Activated T-helper 2 cell treated with anti-CD3 and anti-CD28 coated beads, Interferon-gamma antibody, Interleukin-2, Interleukin-4, amounts not matched to agents 10 μg/mL and 5 μg/mL and 100 μg/mL, durations not matched to agents 14 hours and 24 hours and 36 hours (primary cell): ENCODE results near the gene THAP2. TPM values are rescaled to one million over a fixed set of nuclear protein-coding genes. Genes with fewer than 3 reads are reported as not detected.
A peak's percentile ranks its signal among the peaks of the same experiment; 100 is the strongest.

Experiments
- DNase-seq: peaks from one replicate; pipeline ENCODE4 v3.0.0; 2021; ENCODE audit warnings: low spot score
- H3K27ac Mint-ChIP-seq: one replicate; pipeline ENCODE4 v1.8.0; 2021; ENCODE audit warnings: mixed read lengths
- H3K27me3 Mint-ChIP-seq: one replicate; pipeline ENCODE4 v1.8.0; 2021; ENCODE audit warnings: low read depth, mixed read lengths
- H3K36me3 Mint-ChIP-seq: one replicate; pipeline ENCODE4 v1.8.0; 2021; ENCODE audit warnings: low read depth, mixed read lengths
- H3K4me1 Mint-ChIP-seq: one replicate; pipeline ENCODE4 v1.8.0; 2021; ENCODE audit warnings: low read depth, mixed read lengths
- H3K4me3 Mint-ChIP-seq: one replicate; pipeline ENCODE4 v1.8.0; 2021; ENCODE audit warnings: low read depth, mild to moderate bottlenecking, moderate library complexity, mixed read lengths
- H3K9me3 Mint-ChIP-seq: one replicate; pipeline ENCODE4 v1.8.0; 2021; ENCODE audit warnings: mixed read lengths
- intact Hi-C: fragments of 100-400 bp; cut with micrococcal nuclease; formaldehyde crosslinking; loops from one replicate; pipeline ENCODE4 v1.15.1; 2023
- total RNA-seq: library from RNA; stranded (reverse); gene quantifications from 2 replicates; pipeline ENCODE4 v1.2.3, GENCODE V29; 2022

Gene THAP2
- total RNA-seq: 9.0 and 12.1 TPM in 2 replicates

DNA sequence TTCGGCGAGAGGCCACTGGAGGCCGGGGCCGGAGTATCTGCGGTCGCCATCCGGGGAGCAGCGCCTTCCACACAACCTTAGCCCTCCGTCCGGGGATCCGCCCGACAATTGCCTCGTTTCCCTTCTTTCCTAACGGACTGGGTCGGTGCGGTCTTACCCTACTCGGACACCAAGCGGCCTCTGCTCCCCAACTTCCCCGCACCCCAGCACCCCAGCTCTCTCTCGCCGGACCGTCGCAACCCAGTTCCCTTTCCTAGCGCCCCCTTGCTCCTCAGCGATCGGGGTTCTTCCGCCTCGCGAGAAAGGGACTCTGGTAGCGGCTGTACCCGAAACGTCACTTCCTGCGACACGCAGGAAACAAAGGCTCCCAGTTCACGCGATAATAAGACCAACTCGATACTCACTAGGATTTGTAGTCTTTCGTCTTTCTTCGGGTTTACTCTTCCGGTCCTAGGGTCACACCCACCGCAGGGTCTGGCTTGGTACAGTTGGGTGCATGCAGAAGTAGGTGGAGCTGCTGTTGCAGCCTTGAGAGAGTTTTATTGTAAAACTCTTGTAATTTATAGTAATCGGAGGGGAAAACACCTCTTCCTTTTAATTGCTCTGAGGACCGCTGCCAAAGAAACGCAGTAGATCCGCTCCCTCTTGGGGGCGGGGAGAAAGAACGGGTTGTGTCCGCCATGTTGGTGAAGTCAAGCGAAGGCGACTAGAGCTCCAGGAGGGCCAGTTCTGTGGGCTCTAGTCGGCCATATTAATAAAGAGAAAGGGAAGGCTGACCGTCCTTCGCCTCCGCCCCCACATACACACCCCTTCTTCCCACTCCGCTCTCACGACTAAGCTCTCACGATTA, at the start of gene THAP2, which contains the start of gene ZFC3H1:
Gene THAP2 (plus strand): TSS at position 741 of the 850 bp plus-strand sequence. CDS start 209 bp downstream, outside the sequence.
Gene ZFC3H1 (minus strand): TSS at position 288 of the 850 bp plus-strand sequence. CDS start 238 bp downstream, at position 50.
- intact Hi-C loops: loop anchor here (1.0 to 5.0 kb wide), 6 partner anchors 8 to 1421 kb away; partner anchors contain the start of genes CNOT2, RAB21, TBC1D15 and TMEM19
- peaks cover 34% of the 10 kb centered on the region for H3K4me1 Mint-ChIP-seq
- peak within 1 kb of the TSS; percentile 100 for H3K27ac Mint-ChIP-seq
- no peaks in the 10 kb centered on the region for H3K27me3 Mint-ChIP-seq
- peak; percentile 91 for DNase-seq
- H3K36me3 Mint-ChIP-seq: peaks cover 49% of the 10 kb centered on the region
- no peaks in the 10 kb centered on the region for H3K9me3 Mint-ChIP-seq
- peak within 1 kb of the TSS; percentile 100 for H3K4me3 Mint-ChIP-seq

DNA sequence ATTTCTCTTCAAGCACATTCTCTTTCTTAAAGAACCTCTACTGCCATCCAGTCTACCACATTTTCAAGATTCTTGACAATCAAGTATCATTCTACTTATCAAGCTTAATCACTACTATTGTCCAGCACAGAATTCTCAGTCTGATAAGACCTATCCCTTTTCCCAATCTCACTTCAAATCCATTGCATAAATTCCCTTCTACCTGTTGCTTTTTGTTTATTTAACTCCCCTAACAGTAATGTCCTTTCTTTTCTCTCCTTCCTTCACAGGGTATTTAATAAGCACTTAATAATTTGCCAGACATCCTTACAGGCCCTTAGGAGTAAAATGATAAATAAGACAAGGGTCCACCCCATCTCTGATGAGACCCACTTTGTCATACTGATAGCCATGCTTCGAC, 42.2 kb upstream of the THAP2 start:
- intact Hi-C loops: no loop called here
- H3K36me3 Mint-ChIP-seq: peaks cover 82% of the 10 kb centered on the region
- DNase-seq: no peak
- H3K4me1 Mint-ChIP-seq: peaks cover 11% of the 10 kb centered on the region
- no peaks in the 10 kb centered on the region for H3K9me3 Mint-ChIP-seq
- no peak overlapping the region for H3K27ac Mint-ChIP-seq
- no peak overlapping the region for H3K4me3 Mint-ChIP-seq
- H3K27me3 Mint-ChIP-seq: no peaks in the 10 kb centered on the region

GRCh38 chr12:71625476-71625875, 38.6 kb upstream of the THAP2 start:
- Mint-ChIP-seq H3K36me3 (peaks cover 80% of the 10 kb centered on the region), H3K27me3 (no peaks in the 10 kb centered on the region), H3K9me3 (no peaks in the 10 kb centered on the region), H3K4me1 (peaks cover 13% of the 10 kb centered on the region), H3K27ac (no peak overlapping the region), H3K4me3 (no peak overlapping the region)
- DNase-seq: no peak
- intact Hi-C loops: no loop called here

GRCh38 chr12:71626098-71626497, 38.0 kb upstream of the THAP2 start:
- H3K4me1 Mint-ChIP-seq: peaks cover 13% of the 10 kb centered on the region
- peak overlapping the region; percentile 5 for H3K4me3 Mint-ChIP-seq
- H3K9me3 Mint-ChIP-seq: no peaks in the 10 kb centered on the region
- H3K27me3 Mint-ChIP-seq: no peaks in the 10 kb centered on the region
- peak overlapping the region; percentile 19 for H3K27ac Mint-ChIP-seq
- intact Hi-C loops: no loop called here
- peaks cover 80% of the 10 kb centered on the region for H3K36me3 Mint-ChIP-seq
- no peak for DNase-seq

DNA sequence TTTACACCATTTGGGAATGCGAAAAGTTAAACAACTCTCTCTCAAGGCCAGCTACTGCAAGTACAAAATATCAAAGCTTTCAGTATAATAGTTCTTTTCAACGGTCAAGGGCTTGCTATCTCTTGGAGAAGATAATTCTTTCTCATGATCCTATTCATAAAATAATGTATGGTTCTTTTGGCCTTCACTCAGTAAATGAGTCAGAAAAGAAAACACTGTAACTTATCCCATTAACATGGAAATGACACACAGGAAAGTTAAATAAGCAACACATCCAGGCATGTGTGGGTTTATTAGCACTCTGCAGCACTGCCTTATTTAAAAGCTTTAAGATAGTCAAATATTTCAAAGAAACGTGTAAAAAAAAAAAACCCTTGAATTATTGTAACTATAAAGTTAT, 37.3 kb upstream of the THAP2 start:
- no peak for DNase-seq
- no peak overlapping the region for H3K4me3 Mint-ChIP-seq
- H3K9me3 Mint-ChIP-seq: no peaks in the 10 kb centered on the region
- H3K27ac Mint-ChIP-seq: no peak overlapping the region
- intact Hi-C loops: no loop called here
- H3K27me3 Mint-ChIP-seq: no peaks in the 10 kb centered on the region
- peaks cover 78% of the 10 kb centered on the region for H3K36me3 Mint-ChIP-seq
- peaks cover 13% of the 10 kb centered on the region for H3K4me1 Mint-ChIP-seq

DNA sequence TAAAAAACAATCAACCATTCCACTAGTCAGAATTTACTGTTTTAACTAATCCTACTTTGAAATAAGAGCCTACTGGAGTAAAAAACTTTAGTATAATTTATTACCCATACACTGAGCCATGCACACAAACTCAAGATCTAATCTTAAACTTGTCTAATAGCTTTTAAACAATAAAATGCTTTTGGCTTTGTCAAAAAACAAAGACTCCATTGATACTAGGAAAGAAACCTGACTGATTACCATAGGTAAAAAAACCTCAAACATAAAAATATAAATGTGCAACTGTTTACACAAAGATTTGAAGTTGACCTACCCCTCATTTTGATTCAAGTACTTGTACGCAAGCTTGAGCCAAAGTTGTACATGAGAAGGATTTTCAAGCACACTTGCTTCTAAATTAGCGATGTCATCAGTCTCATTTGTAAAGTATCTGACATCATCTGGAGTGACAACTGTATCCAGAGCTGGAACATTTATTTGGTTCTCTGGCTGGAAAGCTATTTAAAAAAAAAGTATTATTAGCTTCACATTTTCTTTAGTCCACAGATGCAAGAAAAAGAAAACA, 36.6 kb upstream of the THAP2 start:
- Mint-ChIP-seq H3K27me3 (no peaks in the 10 kb centered on the region), H3K9me3 (no peaks in the 10 kb centered on the region), H3K36me3 (peaks cover 79% of the 10 kb centered on the region), H3K27ac (no peak overlapping the region), H3K4me3 (no peak overlapping the region), H3K4me1 (peaks cover 11% of the 10 kb centered on the region)
- intact Hi-C loops: no loop called here
- no peak for DNase-seq

DNA sequence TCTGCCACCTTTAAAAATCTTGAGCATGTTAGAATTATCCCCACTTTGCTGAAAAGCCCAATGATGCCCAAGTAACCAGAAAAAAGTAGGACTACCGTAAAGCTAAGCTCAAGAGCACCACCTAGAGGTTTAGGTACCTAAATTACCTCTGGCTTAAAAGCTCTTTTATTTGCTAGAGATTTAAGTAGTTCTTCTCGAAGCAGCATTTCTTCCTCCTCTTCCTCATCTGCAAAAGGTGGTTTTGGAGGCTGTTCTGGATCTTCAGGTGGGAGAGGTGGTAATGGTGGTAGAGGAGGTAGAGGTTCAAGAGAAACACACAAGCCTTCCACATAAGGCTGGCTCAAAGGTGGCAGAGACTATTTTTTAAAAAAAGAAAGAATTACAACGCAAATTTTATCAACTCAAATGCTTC, 27.4 kb upstream of the THAP2 start:
- H3K4me3 Mint-ChIP-seq: no peak overlapping the region
- H3K36me3 Mint-ChIP-seq: peaks cover 79% of the 10 kb centered on the region
- intact Hi-C loops: loop anchor here (5.0 kb wide), 2 partner anchors 111 to 219 kb away; no protein-coding TSS in a partner anchor
- peak overlapping the region; percentile 73 for H3K27ac Mint-ChIP-seq
- H3K27me3 Mint-ChIP-seq: no peaks in the 10 kb centered on the region
- no peak for DNase-seq
- no peaks in the 10 kb centered on the region for H3K9me3 Mint-ChIP-seq
- H3K4me1 Mint-ChIP-seq: peaks cover 16% of the 10 kb centered on the region

DNA sequence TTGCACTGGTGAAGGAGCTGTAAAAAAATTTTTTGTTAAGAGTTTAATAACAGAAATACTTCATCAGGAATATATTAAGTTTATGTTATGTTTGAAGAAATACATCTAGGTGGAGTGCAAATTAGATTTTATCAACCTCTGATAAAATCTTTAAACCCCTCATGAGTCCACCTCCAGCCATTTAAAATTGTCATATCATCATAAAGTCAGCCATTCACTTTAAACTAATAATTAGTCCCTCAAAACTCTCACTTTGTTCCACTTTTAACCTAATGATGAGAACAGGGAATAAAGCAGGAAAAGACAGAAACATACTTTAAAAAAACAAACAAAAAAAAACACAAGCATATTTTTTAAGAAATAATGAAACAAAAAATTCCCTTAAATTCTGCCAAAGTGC, 25.6 kb upstream of the THAP2 start:
- Mint-ChIP-seq H3K27me3 (no peaks in the 10 kb centered on the region), H3K4me3 (no peak overlapping the region), H3K27ac (no peak overlapping the region), H3K9me3 (no peaks in the 10 kb centered on the region), H3K36me3 (peaks cover 83% of the 10 kb centered on the region), H3K4me1 (peaks cover 26% of the 10 kb centered on the region)
- intact Hi-C loops: loop anchor here (2.0 to 5.0 kb wide), 4 partner anchors 14 to 221 kb away; no protein-coding TSS in a partner anchor
- no peak for DNase-seq

DNA sequence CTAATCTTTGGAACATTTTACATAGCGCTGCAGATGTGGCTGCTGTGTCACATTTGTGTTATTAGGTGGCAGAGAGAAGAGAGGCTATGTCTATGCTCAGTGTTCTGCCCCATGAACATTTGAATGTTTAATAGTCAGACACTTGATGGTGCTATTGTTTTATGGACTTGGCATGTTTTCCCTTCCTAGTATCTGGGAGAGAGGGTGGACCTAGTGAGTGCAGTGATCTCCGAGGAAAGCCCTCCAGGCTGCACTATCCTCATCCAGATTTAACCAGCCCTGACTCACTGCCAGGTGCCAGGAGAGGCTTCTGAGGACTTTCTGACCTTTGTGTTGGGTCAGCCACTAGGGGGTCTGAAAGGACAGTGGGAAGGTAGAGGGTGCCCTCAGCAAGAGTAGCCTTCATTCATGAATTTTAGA, 24.8 kb upstream of the THAP2 start:
- Mint-ChIP-seq H3K27me3 (no peaks in the 10 kb centered on the region), H3K4me3 (no peak overlapping the region), H3K36me3 (peaks cover 83% of the 10 kb centered on the region), H3K27ac (peak overlapping the region; percentile 62), H3K4me1 (peaks cover 35% of the 10 kb centered on the region), H3K9me3 (no peaks in the 10 kb centered on the region)
- no peak for DNase-seq
- intact Hi-C loops: loop anchor here (2.0 to 5.0 kb wide), 4 partner anchors 13 to 222 kb away; no protein-coding TSS in a partner anchor

DNA sequence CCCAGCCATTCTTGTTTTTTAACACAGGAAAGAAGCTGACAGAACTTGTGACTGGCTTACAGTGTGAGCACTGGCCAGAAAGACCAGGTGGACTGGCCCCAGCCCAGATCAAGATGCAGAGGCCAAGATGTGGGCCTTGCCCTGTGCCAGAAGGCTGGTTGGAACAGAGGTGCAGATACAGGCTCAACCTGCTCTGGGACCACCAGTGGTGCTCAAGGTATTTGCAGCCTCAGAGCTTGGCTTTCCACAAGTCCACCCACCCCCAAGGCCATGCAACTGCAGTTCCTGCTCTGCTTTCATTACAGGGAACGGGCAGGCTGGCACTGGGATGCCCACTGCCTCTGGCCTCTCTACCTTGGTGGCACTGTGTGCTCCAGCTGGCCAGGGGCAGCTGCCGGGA, 23.8 kb upstream of the THAP2 start:
- H3K27ac Mint-ChIP-seq: no peak overlapping the region
- peaks cover 37% of the 10 kb centered on the region for H3K4me1 Mint-ChIP-seq
- H3K4me3 Mint-ChIP-seq: no peak overlapping the region
- intact Hi-C loops: no loop called here
- no peaks in the 10 kb centered on the region for H3K27me3 Mint-ChIP-seq
- H3K36me3 Mint-ChIP-seq: peaks cover 83% of the 10 kb centered on the region
- no peaks in the 10 kb centered on the region for H3K9me3 Mint-ChIP-seq
- no peak for DNase-seq

DNA sequence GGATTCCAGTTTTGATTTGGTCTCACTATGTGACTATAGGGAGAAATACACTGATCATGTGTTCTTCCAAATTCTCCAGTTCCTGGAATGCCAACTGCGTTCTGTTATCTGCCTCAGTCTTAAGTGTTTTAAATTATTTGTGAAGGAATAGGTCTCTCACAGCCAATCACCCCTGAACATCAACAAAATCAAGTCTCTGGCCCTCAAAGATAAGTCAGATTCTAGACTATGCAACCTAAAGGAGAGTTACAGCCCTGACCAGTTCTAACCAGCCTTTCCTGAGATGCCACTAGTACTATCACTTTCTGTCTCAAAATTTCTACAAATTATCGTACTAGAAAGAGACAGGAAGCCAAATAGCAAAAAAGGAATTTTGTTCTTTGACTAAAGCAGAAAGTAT, 22.7 kb upstream of the THAP2 start:
- intact Hi-C loops: no loop called here
- peaks cover 39% of the 10 kb centered on the region for H3K4me1 Mint-ChIP-seq
- no peak for DNase-seq
- H3K9me3 Mint-ChIP-seq: no peaks in the 10 kb centered on the region
- H3K4me3 Mint-ChIP-seq: no peak overlapping the region
- peaks cover 79% of the 10 kb centered on the region for H3K36me3 Mint-ChIP-seq
- no peak overlapping the region for H3K27ac Mint-ChIP-seq
- H3K27me3 Mint-ChIP-seq: no peaks in the 10 kb centered on the region

DNA sequence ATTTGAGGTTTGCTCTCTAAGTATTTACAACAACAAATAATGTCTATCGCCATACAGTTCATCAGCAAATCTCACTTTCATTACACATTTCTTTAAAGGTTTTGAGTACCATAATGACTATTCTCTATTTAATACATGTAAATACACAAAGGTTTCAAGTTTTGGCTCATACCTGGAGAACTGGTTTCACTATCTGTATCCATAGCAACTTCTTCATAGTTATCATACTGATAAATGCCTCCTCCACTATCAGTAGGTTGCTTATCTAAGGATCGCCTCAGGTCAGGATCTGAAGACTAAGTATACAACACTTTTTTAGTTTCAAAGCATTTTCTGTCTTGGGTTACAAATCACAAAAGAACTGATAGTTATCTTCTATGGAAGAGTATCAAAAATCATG, 21.8 kb upstream of the THAP2 start:
- no peaks in the 10 kb centered on the region for H3K9me3 Mint-ChIP-seq
- peaks cover 39% of the 10 kb centered on the region for H3K4me1 Mint-ChIP-seq
- H3K4me3 Mint-ChIP-seq: no peak overlapping the region
- H3K36me3 Mint-ChIP-seq: peaks cover 83% of the 10 kb centered on the region
- DNase-seq: no peak
- H3K27ac Mint-ChIP-seq: peak overlapping the region; percentile 76
- H3K27me3 Mint-ChIP-seq: no peaks in the 10 kb centered on the region
- intact Hi-C loops: loop anchor here (1.0 kb wide), 2 partner anchors 13 to 20 kb away; no protein-coding TSS in a partner anchor

DNA sequence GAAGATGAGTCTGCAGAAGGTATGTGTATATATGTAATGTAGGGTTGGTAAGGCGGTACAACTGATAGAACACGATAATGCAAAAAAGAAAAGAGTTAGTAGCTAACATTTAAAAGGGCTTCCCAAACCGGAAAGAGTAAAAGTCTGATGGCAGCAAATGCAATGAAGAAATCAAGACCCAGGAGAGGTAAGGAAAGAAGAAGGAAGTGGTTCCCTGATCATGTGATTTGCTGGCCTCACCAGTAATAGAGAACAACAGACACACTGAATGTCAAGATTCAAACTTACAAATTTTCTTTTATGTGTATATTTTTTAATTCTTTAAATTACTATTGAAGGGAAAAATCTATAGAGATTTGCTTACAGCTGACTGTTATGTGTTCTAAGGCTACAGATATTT, 18.8 kb upstream of the THAP2 start:
- peaks cover 34% of the 10 kb centered on the region for H3K4me1 Mint-ChIP-seq

More for the DNA sequence above, 18.8 kb upstream of the THAP2 start:
- peaks cover 72% of the 10 kb centered on the region for H3K36me3 Mint-ChIP-seq
- H3K27me3 Mint-ChIP-seq: no peaks in the 10 kb centered on the region
- H3K9me3 Mint-ChIP-seq: no peaks in the 10 kb centered on the region
- no peak for DNase-seq
- H3K4me3 Mint-ChIP-seq: no peak overlapping the region
- intact Hi-C loops: loop anchor here (5.0 kb wide), 1 partner anchor 33 kb away; no protein-coding TSS in a partner anchor
- peak overlapping the region; percentile 36 for H3K27ac Mint-ChIP-seq
